ENCODE results near the gene EPB41L2.

DNA sequence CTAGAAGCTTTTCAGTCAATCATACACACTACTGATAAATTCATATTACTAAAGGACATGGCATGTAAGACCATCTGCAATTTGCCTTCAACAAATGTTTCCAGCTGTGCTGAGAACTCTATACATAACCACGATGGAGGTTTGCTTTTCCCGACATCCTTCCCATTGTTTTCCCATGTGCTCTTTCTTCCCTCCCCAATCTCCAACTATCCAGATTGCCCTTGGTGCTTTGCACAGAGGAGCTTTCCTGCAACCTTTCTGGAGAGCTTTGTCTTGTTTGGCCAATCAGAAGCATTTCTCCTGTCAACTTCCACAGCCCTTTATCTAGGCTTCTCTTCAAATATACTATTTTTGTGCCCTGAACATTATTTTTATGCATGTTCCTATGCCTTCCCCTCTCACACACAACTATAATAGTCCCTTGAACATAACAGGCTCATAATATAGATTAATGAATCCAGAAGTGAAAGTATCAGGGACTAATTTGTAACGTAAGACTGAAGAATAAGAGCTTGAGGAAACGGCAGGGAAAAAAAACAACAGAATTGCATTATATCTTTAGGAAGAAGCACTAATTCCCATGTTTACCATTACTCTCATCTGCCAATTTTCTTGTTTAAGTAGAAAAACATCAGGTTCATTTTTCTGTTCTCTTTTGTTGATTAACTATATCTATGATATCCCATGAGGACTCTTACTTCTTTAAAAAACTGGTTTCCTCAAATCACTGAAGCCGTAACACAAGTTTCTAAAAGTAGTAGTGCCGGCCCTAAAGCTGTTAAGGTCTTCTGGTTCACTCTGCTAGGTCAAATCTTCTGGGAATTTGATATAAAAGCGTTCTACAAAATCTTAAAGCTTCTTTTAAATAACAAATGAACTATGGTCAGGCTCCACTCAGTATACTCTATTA is 215.8 kb downstream of the EPB41L2 start:
- TF ChIP-seq, protein P1, sequence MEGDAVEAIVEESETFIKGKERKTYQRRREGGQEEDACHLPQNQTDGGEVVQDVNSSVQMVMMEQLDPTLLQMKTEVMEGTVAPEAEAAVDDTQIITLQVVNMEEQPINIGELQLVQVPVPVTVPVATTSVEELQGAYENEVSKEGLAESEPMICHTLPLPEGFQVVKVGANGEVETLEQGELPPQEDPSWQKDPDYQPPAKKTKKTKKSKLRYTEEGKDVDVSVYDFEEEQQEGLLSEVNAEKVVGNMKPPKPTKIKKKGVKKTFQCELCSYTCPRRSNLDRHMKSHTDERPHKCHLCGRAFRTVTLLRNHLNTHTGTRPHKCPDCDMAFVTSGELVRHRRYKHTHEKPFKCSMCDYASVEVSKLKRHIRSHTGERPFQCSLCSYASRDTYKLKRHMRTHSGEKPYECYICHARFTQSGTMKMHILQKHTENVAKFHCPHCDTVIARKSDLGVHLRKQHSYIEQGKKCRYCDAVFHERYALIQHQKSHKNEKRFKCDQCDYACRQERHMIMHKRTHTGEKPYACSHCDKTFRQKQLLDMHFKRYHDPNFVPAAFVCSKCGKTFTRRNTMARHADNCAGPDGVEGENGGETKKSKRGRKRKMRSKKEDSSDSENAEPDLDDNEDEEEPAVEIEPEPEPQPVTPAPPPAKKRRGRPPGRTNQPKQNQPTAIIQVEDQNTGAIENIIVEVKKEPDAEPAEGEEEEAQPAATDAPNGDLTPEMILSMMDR (IDR thresholded peaks at IDR 0.05) = no peak
- no peak for TF ChIP-seq POLR2A (IDR thresholded peaks at IDR 0.05)
